Measurements from ENCODE around the gene PDE8B.
A peak's percentile ranks its signal among the peaks of the same experiment; 100 is the strongest.

PDE8B gene

GRCh38 chr5:77295863-77296378, 85.4 kb downstream of the PDE8B start:
- no peak for DNase-seq

- peak; percentile 8 for DNase-seq
Observed at GRCh38 chr5:77298146-77298545, 87.7 kb downstream of the PDE8B start.

- DNase-seq: no peak
Observed at GRCh38 chr5:77300451-77300850, 90.0 kb downstream of the PDE8B start.

- no peak for DNase-seq
Observed at GRCh38 chr5:77301447-77301883, 91.0 kb downstream of the PDE8B start.

- DNase-seq: no peak
Observed at GRCh38 chr5:77302247-77302646, 91.8 kb downstream of the PDE8B start.

- no peak for DNase-seq
Observed at GRCh38 chr5:77302653-77303052, 92.2 kb downstream of the PDE8B start.

- DNase-seq: no peak
Observed at GRCh38 chr5:77304388-77304787, 93.9 kb downstream of the PDE8B start.

GRCh38 chr5:77305222-77305846, 94.9 kb downstream of the PDE8B start:
- DNase-seq: no peak

GRCh38 chr5:77305956-77306355, 95.5 kb downstream of the PDE8B start:
- DNase-seq: no peak

GRCh38 chr5:77306531-77306930, 96.1 kb downstream of the PDE8B start:
- no peak for DNase-seq

GRCh38 chr5:77308154-77308960, 97.9 kb downstream of the PDE8B start:
- no peak for DNase-seq

GRCh38 chr5:77309140-77309539, 98.7 kb downstream of the PDE8B start:
- DNase-seq: no peak

GRCh38 chr5:77310494-77311213, 100.2 kb downstream of the PDE8B start:
- DNase-seq: no peak

GRCh38 chr5:77311214-77311571, 100.7 kb downstream of the PDE8B start:
- no peak for DNase-seq

GRCh38 chr5:77312413-77312812, 101.9 kb downstream of the PDE8B start:
- no peak for DNase-seq

GRCh38 chr5:77316871-77317661, 106.6 kb downstream of the PDE8B start:
- no peak for DNase-seq

GRCh38 chr5:77318060-77318459, 107.6 kb downstream of the PDE8B start:
- no peak for DNase-seq

- DNase-seq: no peak
Observed at GRCh38 chr5:77319117-77319804, 108.8 kb downstream of the PDE8B start.

- no peak for DNase-seq
Observed at GRCh38 chr5:77321793-77322394, 111.4 kb downstream of the PDE8B start.

- no peak for DNase-seq
Observed at GRCh38 chr5:77322406-77322805, 111.9 kb downstream of the PDE8B start.

- DNase-seq: no peak
Observed at GRCh38 chr5:77325921-77326541, 115.6 kb downstream of the PDE8B start.
